ENCODE measurements around the gene TMEM117. TPM values are rescaled to one million over a fixed set of nuclear protein-coding genes. Genes with fewer than 3 reads are reported as not detected.

TMEM117 gene
- total RNA-seq, 1 donor from 2014 or later = 35.3 TPM

- no peak overlapping the region for H3K27ac Mint-ChIP-seq
- H3K9me3 Mint-ChIP-seq = peaks cover 21% of the 10 kb centered on the region
- TF ChIP-seq, protein P1, sequence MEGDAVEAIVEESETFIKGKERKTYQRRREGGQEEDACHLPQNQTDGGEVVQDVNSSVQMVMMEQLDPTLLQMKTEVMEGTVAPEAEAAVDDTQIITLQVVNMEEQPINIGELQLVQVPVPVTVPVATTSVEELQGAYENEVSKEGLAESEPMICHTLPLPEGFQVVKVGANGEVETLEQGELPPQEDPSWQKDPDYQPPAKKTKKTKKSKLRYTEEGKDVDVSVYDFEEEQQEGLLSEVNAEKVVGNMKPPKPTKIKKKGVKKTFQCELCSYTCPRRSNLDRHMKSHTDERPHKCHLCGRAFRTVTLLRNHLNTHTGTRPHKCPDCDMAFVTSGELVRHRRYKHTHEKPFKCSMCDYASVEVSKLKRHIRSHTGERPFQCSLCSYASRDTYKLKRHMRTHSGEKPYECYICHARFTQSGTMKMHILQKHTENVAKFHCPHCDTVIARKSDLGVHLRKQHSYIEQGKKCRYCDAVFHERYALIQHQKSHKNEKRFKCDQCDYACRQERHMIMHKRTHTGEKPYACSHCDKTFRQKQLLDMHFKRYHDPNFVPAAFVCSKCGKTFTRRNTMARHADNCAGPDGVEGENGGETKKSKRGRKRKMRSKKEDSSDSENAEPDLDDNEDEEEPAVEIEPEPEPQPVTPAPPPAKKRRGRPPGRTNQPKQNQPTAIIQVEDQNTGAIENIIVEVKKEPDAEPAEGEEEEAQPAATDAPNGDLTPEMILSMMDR (IDR thresholded peaks at IDR 0.05; ENCODE audit: unreplicated experiment) = no peak
- DNase-seq (ENCODE audit: low spot score in 2 of 2, unreplicated experiment in 2 of 2) = no peak
- no peaks in the 10 kb centered on the region for H3K4me1 Mint-ChIP-seq
- H3K36me3 Mint-ChIP-seq = peaks cover 23% of the 10 kb centered on the region
- no peak overlapping the region for H3K4me3 Mint-ChIP-seq
- H3K27me3 Mint-ChIP-seq (ENCODE audit: low read depth) = no peaks in the 10 kb centered on the region
These were observed 94.2 kb downstream of the TMEM117 start for GRCh38 chr12:43930032-43930431.

GRCh38 chr12:43931187-43931586 lies 95.3 kb downstream of the TMEM117 start:
- Mint-ChIP-seq H3K27ac (no peak overlapping the region), H3K4me3 (no peak overlapping the region), H3K27me3 (ENCODE audit: low read depth) (no peaks in the 10 kb centered on the region), H3K4me1 (no peaks in the 10 kb centered on the region), H3K36me3 (peaks cover 21% of the 10 kb centered on the region), H3K9me3 (peaks cover 21% of the 10 kb centered on the region)
- DNase-seq (ENCODE audit: low spot score in 2 of 2, unreplicated experiment in 2 of 2) = no peak
- TF ChIP-seq, protein P1 (IDR thresholded peaks at IDR 0.05; ENCODE audit: unreplicated experiment) = no peak

DNA sequence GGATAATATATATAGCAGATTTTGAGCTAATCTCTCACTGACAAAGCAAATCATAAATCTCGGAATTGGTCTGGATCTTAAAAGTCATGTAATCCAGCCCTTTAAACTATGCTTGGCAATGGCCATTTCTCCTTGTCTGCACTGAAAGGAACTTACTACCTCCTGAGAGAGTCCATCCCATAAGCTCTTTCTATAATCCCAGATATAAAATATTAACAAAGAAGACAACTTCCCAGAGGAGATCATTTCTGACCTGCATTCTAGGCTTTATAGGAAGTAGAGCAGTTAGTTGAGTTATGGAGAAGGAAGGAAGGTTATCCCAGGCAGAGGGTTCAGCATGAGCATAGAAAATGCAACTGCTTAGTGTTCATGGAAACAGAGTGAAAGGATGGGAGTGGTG lies 99.7 kb downstream of the TMEM117 start:
- Mint-ChIP-seq H3K4me3 (no peak overlapping the region), H3K9me3 (peaks cover 15% of the 10 kb centered on the region), H3K36me3 (peaks cover 20% of the 10 kb centered on the region), H3K4me1 (no peaks in the 10 kb centered on the region), H3K27ac (no peak overlapping the region), H3K27me3 (ENCODE audit: low read depth) (no peaks in the 10 kb centered on the region)
- no peak for DNase-seq (ENCODE audit: low spot score in 2 of 2, unreplicated experiment in 2 of 2)
- TF ChIP-seq, protein P1 (IDR thresholded peaks at IDR 0.05; ENCODE audit: unreplicated experiment) = no peak

GRCh38 chr12:43937947-43938346 lies 102.1 kb downstream of the TMEM117 start:
- H3K27ac Mint-ChIP-seq = no peak overlapping the region
- peaks cover 3% of the 10 kb centered on the region for H3K4me1 Mint-ChIP-seq
- H3K27me3 Mint-ChIP-seq (ENCODE audit: low read depth) = no peaks in the 10 kb centered on the region
- TF ChIP-seq, protein P1 (IDR thresholded peaks at IDR 0.05; ENCODE audit: unreplicated experiment) = peak; percentile 60
- DNase-seq (ENCODE audit: low spot score in 2 of 2, unreplicated experiment in 2 of 2) = no peak
- no peak overlapping the region for H3K4me3 Mint-ChIP-seq
- H3K9me3 Mint-ChIP-seq = no peaks in the 10 kb centered on the region
- H3K36me3 Mint-ChIP-seq = peaks cover 5% of the 10 kb centered on the region

- DNase-seq (ENCODE audit: low spot score in 2 of 2, unreplicated experiment in 2 of 2) = no peak
- no peaks in the 10 kb centered on the region for H3K27me3 Mint-ChIP-seq (ENCODE audit: low read depth)
- H3K4me1 Mint-ChIP-seq = peaks cover 3% of the 10 kb centered on the region
- no peaks in the 10 kb centered on the region for H3K9me3 Mint-ChIP-seq
- no peak overlapping the region for H3K4me3 Mint-ChIP-seq
- TF ChIP-seq, protein P1 (IDR thresholded peaks at IDR 0.05; ENCODE audit: unreplicated experiment) = no peak
- H3K27ac Mint-ChIP-seq = no peak overlapping the region
- peaks cover 12% of the 10 kb centered on the region for H3K36me3 Mint-ChIP-seq
These were observed 106.5 kb downstream of the TMEM117 start for GRCh38 chr12:43942379-43942778.

DNA sequence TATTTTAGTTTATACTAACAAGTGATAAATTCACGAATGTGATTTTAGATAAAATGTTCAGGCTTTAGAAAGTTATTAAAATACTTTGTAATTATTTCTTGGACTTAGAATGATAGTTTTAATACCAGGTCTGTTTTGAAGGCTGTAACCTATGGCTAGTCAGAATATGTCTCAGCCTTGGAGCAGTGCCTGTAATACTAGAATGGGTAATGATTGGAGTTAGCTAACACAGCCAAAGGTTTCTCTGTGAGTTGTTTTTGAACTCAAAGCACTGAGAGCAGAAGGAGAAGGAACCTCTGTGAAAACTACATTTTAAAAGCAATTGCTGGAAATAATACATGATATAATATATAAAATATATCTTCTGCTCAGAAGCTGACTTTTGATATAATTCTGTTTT lies 110.1 kb downstream of the TMEM117 start:
- no peak for DNase-seq (ENCODE audit: low spot score in 2 of 2, unreplicated experiment in 2 of 2)
- TF ChIP-seq, protein P1 (IDR thresholded peaks at IDR 0.05; ENCODE audit: unreplicated experiment) = no peak
- H3K27ac Mint-ChIP-seq = no peak overlapping the region
- peaks cover 9% of the 10 kb centered on the region for H3K9me3 Mint-ChIP-seq
- no peaks in the 10 kb centered on the region for H3K27me3 Mint-ChIP-seq (ENCODE audit: low read depth)
- peaks cover 6% of the 10 kb centered on the region for H3K4me1 Mint-ChIP-seq
- H3K4me3 Mint-ChIP-seq = no peak overlapping the region
- peaks cover 34% of the 10 kb centered on the region for H3K36me3 Mint-ChIP-seq
